Stimulated activated naive CD4-positive, alpha-beta T cell treated with Interleukin-2 at 50 U/mL for 16 hours (primary cell): ENCODE data around the gene INTS2.
"Not testable (repeated sequence)": the region's sequence is repeated elsewhere in the genome, so short reads cannot be mapped to it uniquely, and the experiment has no call there.

Experiments used
- DNase-seq: peaks from one replicate; lab custom pipeline; 2025; lab: John Stamatoyannopoulos, UW

INTS2 gene

DNA sequence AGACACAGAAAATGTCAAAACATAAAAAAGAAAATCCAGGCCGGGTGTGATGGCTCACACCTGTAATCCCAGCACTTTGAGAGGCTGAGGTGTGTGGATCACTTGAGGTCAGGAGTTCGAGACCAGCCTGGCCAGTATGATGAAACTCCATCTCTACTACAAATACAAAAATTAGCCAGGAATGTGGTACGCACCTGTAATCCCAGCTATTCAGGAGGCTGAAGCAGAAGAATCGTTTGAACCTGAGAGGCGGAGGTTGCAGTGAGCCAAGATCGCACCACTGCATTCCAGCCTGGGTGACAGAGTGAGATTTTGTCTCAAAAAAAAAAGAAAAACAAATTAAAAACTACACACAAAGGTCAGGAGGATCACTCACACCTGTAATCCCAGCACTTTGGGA is 40.0 kb downstream of the INTS2 start:
- not testable (repeated sequence) for DNase-seq

GRCh38 chr17:61885865-61886264 is 41.9 kb downstream of the INTS2 start:
- DNase-seq: not testable (repeated sequence)

DNA sequence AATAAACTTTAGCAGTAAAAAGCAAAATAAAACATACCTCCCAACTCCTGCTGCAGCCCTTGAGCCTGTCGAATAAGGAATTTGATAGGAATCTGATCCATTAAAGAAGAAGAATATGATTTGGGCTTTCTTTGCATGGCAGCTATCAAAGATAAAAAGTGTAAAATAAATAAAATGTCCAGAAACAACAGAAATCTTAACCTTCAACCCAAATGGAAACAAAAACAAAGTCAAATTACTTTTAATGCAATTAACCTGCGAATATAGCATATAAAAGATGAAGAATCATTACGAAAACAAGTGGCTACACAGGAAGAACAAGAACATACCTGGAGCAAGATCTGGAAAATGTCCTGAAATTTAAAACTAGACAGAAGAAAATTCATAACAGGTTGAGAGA is 42.9 kb downstream of the INTS2 start:
- DNase-seq: no peak

DNA sequence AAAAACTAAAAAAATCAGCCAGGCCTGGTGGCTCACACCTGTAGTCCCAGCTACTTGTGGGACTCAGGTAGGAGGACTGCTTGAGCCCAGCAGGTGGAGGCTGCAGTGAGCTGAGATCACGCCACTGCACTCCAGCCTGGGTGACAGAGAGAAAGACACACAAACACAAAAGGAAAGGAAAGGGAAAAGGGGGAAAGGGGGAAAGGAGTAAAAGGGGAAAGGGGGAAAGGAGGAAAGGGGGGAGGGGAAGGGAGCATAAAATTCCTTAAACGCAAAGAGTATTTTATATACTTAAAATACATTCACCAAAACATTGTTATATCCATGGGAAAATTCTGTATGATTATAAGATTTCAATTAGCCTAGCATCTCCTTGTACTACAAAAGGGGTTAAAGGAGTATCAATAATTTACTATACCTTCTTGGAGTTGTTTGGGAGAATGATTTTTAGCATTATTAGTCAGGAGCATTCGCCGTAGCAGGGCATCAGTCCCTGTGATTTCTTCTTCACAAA is 47.1 kb downstream of the INTS2 start:
- no peak for DNase-seq

GRCh38 chr17:61878984-61879612 is 48.7 kb downstream of the INTS2 start:
- DNase-seq: no peak

DNA sequence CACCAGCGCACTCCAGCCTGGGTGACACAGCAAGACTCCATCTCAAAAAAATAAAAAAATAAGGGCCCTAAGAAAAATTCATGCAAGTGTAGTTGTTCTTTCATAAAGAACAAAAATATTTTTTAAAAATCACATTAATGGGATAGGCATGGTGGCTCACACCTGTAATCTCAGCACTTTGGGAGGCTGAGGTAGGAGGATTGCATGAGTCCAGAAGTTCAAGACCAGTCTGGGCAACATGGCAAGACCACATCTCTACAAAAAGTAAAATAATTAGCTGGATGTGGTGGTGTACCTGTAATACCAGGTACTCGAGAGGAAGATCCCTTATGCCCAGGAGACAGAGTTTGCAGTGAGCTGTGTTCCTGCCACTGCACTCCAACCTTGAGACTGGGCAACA is 49.3 kb downstream of the INTS2 start:
- no peak for DNase-seq

DNA sequence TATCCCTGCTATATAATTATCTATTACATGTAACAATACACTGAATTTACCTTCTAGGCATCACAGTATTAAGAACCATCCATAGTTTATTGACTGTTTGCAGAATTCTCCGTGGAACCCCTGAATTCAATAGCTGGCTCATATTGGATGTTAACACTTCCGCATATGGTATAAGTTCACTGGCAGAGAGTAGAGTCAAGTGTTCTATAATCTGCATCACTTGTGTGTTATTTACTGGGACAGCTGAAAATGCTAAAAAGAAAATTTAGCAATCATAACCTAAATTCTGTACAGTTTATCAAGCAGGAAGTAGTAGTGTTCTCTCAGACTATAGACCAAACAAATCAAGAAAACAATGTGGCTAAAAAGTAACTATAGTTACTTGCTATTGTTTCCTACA is 49.9 kb downstream of the INTS2 start:
- no peak for DNase-seq

GRCh38 chr17:61875804-61876203 is 52.0 kb downstream of the INTS2 start:
- DNase-seq: no peak

- DNase-seq: no peak
Observed at GRCh38 chr17:61875285-61875684, 52.5 kb downstream of the INTS2 start.

- DNase-seq: no peak
Observed at GRCh38 chr17:61874075-61874474, 53.7 kb downstream of the INTS2 start.

DNA sequence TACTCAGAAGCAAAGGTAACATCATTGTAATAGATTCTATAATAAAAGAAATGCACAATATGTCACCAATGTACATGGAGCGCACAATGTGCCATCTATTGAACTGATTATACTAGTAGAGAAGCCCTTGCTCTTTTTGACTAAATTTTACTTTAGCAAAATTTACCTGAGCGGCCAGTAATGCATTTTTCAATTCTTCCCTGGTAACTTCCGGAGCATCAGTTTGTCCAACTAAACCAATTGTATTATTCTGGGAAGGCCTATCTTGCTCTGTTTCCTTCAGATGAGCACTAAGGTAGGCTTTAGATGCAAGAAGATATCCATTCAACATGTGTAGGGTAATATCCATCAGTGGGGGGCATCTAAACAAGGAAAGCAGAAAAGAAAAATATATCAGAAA is 55.7 kb downstream of the INTS2 start:
- DNase-seq: no peak

DNA sequence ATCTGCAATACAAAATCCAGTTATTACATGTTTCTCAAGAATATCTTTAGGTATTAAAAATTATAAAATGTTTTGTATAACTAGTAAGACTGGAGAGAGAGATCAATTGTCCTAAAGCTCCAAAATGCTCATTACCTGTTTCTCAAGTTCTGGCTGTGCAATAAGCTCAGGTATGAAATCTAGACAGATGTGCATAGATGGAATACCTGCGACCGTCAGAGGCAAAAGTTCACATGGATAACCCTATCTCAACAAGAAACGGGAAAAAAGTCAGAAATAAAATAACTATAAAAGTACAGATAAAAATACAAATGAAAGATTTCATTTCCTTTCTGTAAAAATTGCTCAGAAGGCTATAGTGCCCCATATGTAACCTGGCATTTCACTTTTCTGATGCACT is 58.6 kb downstream of the INTS2 start:
- no peak for DNase-seq

DNA sequence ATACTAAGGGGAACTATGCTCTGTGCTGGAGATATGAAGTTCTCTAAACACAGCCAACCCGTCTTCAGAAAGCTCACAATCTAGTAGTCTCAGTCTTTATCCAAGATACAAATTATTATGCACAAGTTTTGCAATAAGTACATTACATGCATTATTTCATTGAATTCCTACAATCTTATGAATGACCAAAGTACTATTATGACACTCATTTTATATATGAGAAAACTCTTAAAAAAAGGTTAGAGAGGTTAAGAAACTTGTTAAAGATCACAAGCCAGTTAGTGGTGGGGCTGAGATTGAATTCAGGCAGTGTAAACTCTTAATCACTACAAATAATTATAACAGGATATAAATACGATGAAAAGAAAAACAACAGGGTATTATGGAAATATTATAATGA is 59.7 kb downstream of the INTS2 start:
- DNase-seq: no peak

DNA sequence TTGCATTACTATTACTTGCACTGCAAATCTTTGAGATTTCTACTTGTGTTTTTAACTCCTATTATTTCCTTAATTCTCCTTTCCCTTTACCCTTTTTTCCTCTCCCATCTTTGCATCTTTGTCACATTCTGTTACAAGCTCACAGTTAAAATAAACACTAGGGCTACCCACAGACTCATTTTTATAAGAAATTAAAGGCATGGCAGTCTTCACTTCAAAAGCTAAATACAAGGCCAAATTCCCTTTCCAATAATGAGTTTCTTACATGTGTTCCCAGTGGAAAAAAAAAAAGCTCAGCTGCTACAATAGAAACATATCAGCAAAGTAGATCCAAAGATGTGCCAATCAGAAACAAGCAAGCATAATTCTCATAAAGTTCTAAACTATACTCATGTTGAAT is 60.7 kb downstream of the INTS2 start:
- no peak for DNase-seq

DNA sequence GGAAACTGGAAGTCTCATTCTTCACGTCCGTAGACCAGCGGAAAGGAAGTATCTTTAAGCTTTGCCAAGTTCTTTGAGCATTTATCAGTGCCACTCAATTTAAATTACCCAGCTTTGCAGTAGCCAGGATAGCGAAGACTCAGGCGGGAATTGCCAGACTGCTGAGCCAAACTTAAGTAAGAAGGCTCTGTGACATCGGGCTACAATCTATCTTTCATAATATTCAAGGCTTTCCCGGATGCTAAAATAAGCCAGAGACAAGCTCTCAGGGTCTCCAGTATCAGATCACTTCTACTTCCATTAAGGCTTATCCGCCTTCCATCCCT is 64.0 kb downstream of the INTS2 start:
- no peak for DNase-seq

DNA sequence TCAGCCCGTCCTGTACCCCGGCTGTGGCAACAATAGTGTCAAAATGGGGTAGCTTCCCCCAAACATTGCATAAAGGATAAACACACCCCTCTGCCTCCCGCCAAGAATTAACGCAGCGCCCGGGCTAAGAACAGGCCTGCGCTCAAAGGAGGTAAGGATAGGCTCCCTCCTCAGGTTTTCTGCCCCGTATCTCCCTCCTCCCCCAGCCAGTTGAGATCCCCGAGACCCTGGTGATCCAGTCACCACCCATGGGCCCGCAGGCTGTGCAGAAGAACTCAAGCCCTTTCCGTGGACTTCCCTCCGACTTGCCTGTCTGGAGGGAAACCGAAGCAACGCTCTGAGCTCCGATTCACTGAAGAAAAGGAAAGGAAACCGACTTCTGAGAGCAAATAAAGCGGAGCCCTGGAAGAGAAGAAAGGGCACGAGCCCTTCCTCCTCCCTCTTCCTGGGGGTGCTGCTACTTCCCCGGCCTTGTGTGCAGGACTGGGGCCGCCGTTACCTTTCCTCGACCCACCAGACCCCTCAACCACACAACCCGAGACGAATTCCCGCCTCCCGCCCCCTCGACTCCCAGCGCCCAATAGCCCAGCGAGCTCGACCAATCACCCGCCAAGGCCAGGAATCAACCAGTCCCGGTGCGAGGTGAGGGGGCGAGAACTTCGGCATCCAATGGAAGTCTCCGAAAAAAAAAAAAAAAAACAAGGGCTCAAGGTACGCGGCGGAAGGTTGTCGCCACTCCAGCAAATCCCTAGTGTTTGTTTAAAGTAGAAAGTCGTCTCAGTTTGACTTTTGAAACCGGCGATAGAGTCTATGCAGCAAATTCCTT is 64.6 kb downstream of the INTS2 start, which contains the start of gene BRIP1:
Gene BRIP1, minus strand, starts transcription at position 554 of the 826 bp plus-strand sequence. CDS start 1,989 bp downstream, outside the sequence.
- peak; percentile 90 for DNase-seq

DNA sequence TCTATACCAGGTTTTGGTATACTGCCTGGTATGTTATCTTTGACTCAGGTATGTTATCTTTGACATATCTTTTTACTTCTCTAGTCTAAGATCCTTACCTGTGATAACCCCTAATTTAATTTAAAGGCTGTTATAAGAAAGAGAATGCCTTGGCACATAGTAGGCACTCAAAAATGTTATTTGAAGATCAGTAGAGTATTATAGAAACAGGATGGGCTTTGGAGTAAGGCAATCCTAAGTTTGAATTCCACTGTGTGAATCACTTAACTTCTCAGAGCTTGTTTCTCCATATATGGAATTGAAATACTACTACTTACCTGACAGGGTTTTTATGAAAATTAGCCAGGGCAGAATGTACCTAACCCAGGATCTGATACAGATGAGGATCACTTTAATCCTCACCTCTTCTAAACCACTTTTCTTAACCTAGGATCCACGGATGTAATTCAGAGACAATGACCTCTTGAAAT is 65.6 kb downstream of the INTS2 start:
- DNase-seq: no peak

DNA sequence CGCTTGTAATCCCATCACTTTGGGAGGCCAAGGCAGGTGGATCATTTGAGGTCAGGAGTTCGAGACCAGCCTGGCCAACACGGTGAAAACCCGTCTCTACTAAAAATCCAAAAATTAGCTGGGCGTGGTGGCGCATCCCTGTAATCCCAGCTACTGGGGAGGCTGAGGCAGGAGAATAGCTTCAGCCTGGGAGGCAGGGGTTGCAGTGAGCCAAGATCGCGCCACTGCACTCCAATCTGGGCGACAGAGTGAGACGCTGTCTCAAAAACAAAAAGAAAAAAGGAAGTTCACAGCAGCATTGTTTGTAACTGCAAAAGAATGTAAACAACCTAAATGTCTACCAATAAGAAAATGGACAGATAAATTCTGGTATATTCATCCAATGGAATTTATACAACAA is 67.4 kb downstream of the INTS2 start:
- DNase-seq: not testable (repeated sequence)

DNA sequence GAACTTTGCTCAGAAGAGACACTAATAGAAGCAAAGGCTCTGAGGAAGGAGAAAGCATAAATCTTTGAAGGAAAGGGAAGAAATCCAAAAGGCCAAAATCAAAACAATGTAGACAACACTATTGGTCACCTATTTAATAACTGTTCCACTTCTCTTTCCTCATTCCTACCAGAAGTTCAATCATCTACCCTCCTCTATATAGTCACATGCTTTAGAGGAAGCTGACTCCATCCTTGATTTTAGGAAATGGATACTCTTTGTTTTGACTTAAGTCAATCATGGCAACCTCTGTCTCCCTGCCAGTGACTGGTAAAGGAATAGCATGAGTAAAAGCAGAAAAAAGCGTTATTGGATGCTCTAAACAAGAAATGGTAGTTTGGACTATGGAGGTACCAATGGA is 71.7 kb downstream of the INTS2 start:
- no peak for DNase-seq

GRCh38 chr17:61852857-61853256 is 74.9 kb downstream of the INTS2 start:
- DNase-seq: no peak

- no peak for DNase-seq
Observed at GRCh38 chr17:61849674-61850073, 78.1 kb downstream of the INTS2 start.

- no peak for DNase-seq
Observed at GRCh38 chr17:61848896-61849295, 78.9 kb downstream of the INTS2 start.

- DNase-seq: no peak
Observed at GRCh38 chr17:61848247-61848646, 79.5 kb downstream of the INTS2 start.
